ENCODE measurements around the gene FBXW12.

The FBXW12 gene

DNA sequence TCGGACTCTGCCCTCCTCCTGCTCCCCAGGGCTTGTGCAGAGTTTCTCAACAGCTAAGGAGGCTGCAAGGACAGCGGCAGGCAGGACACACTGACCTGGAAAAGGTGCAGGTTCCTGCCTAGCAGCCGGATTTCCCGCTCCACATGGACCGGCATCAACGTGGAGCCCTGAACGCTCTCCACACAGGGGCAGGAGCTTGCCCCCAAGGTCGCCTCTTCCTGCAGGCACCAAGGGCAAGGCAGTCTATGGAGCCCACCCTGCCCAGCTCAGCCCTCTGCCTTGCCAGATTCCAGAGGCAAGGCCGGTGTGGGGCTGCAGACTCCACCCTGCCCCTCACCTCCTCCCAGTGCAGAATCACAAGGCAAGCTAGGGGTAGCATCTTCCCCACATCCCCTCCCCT lies 47.1 kb downstream of the FBXW12 start:
- Histone ChIP-seq H3K23ac (ENCODE audit: low read depth, low read length, poor library complexity) (peak overlapping the region; percentile 65), H3K4me3 (ENCODE audit: low read length in 2 of 2) (no peak overlapping the region), H3K36me3 (replicated peaks in 1 of 2; ENCODE audit: control insufficient read depth in 2 of 2, insufficient read depth in 2 of 2, low read length in 2 of 2) (peaks cover 89 to 99% of the 10 kb centered on the region in 2 donors), H4K91ac (ENCODE audit: low read depth, low read length, poor library complexity) (no peak overlapping the region), H3K18ac (ENCODE audit: low read length) (no peak overlapping the region), H3K9me3 (replicated peaks in 1 of 2; ENCODE audit: control insufficient read depth in 2 of 2, insufficient read depth in 1 of 2, low read depth in 1 of 2, low read length in 2 of 2) (no peaks in the 10 kb centered on the region), H3K27me3 (ENCODE audit: control insufficient read depth in 3 of 3, insufficient read depth in 3 of 3, low read depth in 1 of 3, low read length in 3 of 3) (no peaks in the 10 kb centered on the region), H2AFZ (ENCODE audit: low read length) (no peak overlapping the region), H3K79me1 (ENCODE audit: low read depth, low read length) (peaks cover 63% of the 10 kb centered on the region), H2BK15ac (ENCODE audit: low read length) (no peak overlapping the region), H2AK5ac (ENCODE audit: low read depth, low read length) (no peak overlapping the region), H3K4ac (ENCODE audit: low read length) (no peak overlapping the region), H4K8ac (ENCODE audit: low read depth, low read length) (no peak overlapping the region), H3K4me2 (ENCODE audit: insufficient read depth, low read length, poor library complexity, severe bottlenecking) (no peak overlapping the region), H2BK12ac (ENCODE audit: low read length) (no peak overlapping the region), H3K14ac (ENCODE audit: low read length) (peak overlapping the region; percentile 8), H3K27ac (replicated peaks; ENCODE audit: low read length) (no peak overlapping the region), H2BK120ac (ENCODE audit: low read depth, low read length) (no peak overlapping the region), H2BK5ac (ENCODE audit: low read length) (peak overlapping the region; percentile 75), H3K9ac (ENCODE audit: low read depth, low read length, poor library complexity) (no peak overlapping the region), H3K4me1 (ENCODE audit: control insufficient read depth in 2 of 2, insufficient read depth in 1 of 2, low read depth in 1 of 2, low read length in 2 of 2) (no peaks in the 10 kb centered on the region)
- DNase-seq (ENCODE audit: low spot score): no peak
- WGBS, 2 donors (ENCODE audit: extremely low coverage in 2 of 2, insufficient read length in 2 of 2, insufficient replicate concordance in 1 of 2): no CpG with 5 or more reads among the region's 9 CpGs

DNA sequence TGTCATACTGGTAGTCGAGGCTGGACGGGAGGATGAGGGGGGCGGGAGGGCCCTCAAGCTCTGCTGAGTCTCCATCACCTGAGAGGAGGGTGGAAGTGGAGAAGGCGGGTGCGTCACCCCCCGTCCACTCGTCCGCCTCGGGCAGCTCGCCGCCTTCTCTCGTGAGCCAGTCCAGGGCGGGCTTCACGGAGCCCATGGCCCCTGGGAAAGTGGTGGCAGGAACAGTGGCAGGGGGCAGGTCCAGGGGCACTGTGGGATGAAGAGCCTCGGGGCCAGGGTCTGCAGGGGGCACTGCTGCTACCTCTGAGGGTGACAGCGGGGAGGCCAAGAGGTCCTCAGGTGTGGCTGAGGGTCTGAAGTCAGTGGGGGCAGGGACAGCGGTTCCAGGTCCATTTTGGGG lies 47.6 kb downstream of the FBXW12 start:
- no peak overlapping the region for H3K4ac ChIP-seq (ENCODE audit: low read length)
- H3K4me2 ChIP-seq (ENCODE audit: insufficient read depth, low read length, poor library complexity, severe bottlenecking): no peak overlapping the region
- H3K4me1 ChIP-seq (ENCODE audit: control insufficient read depth in 2 of 2, insufficient read depth in 1 of 2, low read depth in 1 of 2, low read length in 2 of 2): no peaks in the 10 kb centered on the region
- H2AK5ac ChIP-seq (ENCODE audit: low read depth, low read length): no peak overlapping the region
- peak overlapping the region; percentile 75 for H2BK5ac ChIP-seq (ENCODE audit: low read length)
- no peak overlapping the region for H4K8ac ChIP-seq (ENCODE audit: low read depth, low read length)
- H3K14ac ChIP-seq (ENCODE audit: low read length): no peak overlapping the region
- no peaks in the 10 kb centered on the region for H3K9me3 ChIP-seq (replicated peaks in 1 of 2; ENCODE audit: control insufficient read depth in 2 of 2, insufficient read depth in 1 of 2, low read depth in 1 of 2, low read length in 2 of 2)
- no peak overlapping the region for H2AFZ ChIP-seq (ENCODE audit: low read length)
- H2BK12ac ChIP-seq (ENCODE audit: low read length): no peak overlapping the region
- H3K23ac ChIP-seq (ENCODE audit: low read depth, low read length, poor library complexity): no peak overlapping the region
- H2BK120ac ChIP-seq (ENCODE audit: low read depth, low read length): no peak overlapping the region
- H4K91ac ChIP-seq (ENCODE audit: low read depth, low read length, poor library complexity): no peak overlapping the region
- H3K27me3 ChIP-seq (ENCODE audit: control insufficient read depth in 3 of 3, insufficient read depth in 3 of 3, low read depth in 1 of 3, low read length in 3 of 3): no peaks in the 10 kb centered on the region
- H3K4me3 ChIP-seq (ENCODE audit: low read length in 2 of 2): no peak overlapping the region
- no peak overlapping the region for H2BK15ac ChIP-seq (ENCODE audit: low read length)
- no peak for DNase-seq (ENCODE audit: low spot score)
- peaks cover 66% of the 10 kb centered on the region for H3K79me1 ChIP-seq (ENCODE audit: low read depth, low read length)
- H3K9ac ChIP-seq (ENCODE audit: low read depth, low read length, poor library complexity): no peak overlapping the region
- H3K27ac ChIP-seq (replicated peaks; ENCODE audit: low read length): no peak overlapping the region
- H3K18ac ChIP-seq (ENCODE audit: low read length): no peak overlapping the region
- WGBS, 2 donors (ENCODE audit: extremely low coverage in 2 of 2, insufficient read length in 2 of 2, insufficient replicate concordance in 1 of 2): no CpG with 5 or more reads among the region's 17 CpGs
- peaks cover 85 to 99% of the 10 kb centered on the region in 2 donors for H3K36me3 ChIP-seq (replicated peaks in 1 of 2; ENCODE audit: control insufficient read depth in 2 of 2, insufficient read depth in 2 of 2, low read length in 2 of 2)

DNA sequence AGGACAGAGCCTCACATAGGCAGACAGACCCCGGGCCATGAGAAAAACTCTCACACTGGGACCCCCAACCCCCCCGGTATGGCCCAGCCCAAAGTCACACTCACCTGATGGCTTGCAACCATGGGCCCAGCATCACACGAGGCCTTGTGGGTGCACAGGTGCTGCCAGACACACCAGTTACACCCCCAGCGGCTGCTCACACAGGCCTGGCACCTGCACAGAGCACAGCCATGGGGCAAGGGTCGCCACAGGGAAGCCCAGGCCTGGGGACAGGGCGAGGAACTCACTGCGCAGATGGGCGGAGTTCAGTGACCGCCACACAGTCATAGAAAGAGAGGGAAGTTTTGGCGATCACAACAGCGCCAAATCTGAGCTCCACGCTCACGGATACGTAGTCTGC lies 48.5 kb downstream of the FBXW12 start:
- Histone ChIP-seq H2BK12ac (ENCODE audit: low read length) (no peak overlapping the region), H2BK120ac (ENCODE audit: low read depth, low read length) (no peak overlapping the region), H3K4me1 (ENCODE audit: control insufficient read depth in 2 of 2, insufficient read depth in 1 of 2, low read depth in 1 of 2, low read length in 2 of 2) (peaks cover 0 to 2% of the 10 kb centered on the region in 2 donors), H3K4me2 (ENCODE audit: insufficient read depth, low read length, poor library complexity, severe bottlenecking) (no peak overlapping the region), H4K91ac (ENCODE audit: low read depth, low read length, poor library complexity) (no peak overlapping the region), H2AK5ac (ENCODE audit: low read depth, low read length) (no peak overlapping the region), H2BK15ac (ENCODE audit: low read length) (no peak overlapping the region), H3K9me3 (replicated peaks in 1 of 2; ENCODE audit: control insufficient read depth in 2 of 2, insufficient read depth in 1 of 2, low read depth in 1 of 2, low read length in 2 of 2) (no peaks in the 10 kb centered on the region), H3K23ac (ENCODE audit: low read depth, low read length, poor library complexity) (no peak overlapping the region), H2BK5ac (ENCODE audit: low read length) (no peak overlapping the region), H3K14ac (ENCODE audit: low read length) (no peak overlapping the region), H3K9ac (ENCODE audit: low read depth, low read length, poor library complexity) (peak overlapping the region; percentile 25), H3K79me1 (ENCODE audit: low read depth, low read length) (peaks cover 65% of the 10 kb centered on the region), H3K18ac (ENCODE audit: low read length) (no peak overlapping the region), H4K8ac (ENCODE audit: low read depth, low read length) (no peak overlapping the region), H3K27ac (replicated peaks; ENCODE audit: low read length) (no peak overlapping the region), H3K27me3 (ENCODE audit: control insufficient read depth in 3 of 3, insufficient read depth in 3 of 3, low read depth in 1 of 3, low read length in 3 of 3) (no peaks in the 10 kb centered on the region), H2AFZ (ENCODE audit: low read length) (no peak overlapping the region), H3K4ac (ENCODE audit: low read length) (no peak overlapping the region), H3K36me3 (replicated peaks in 1 of 2; ENCODE audit: control insufficient read depth in 2 of 2, insufficient read depth in 2 of 2, low read length in 2 of 2) (peaks cover 75 to 98% of the 10 kb centered on the region in 2 donors), H3K4me3 (ENCODE audit: low read length in 2 of 2) (no peak overlapping the region)
- DNase-seq (ENCODE audit: low spot score): no peak
- no CpG with 5 or more reads among the region's 14 CpGs for WGBS, 2 donors (ENCODE audit: extremely low coverage in 2 of 2, insufficient read length in 2 of 2, insufficient replicate concordance in 1 of 2)

DNA sequence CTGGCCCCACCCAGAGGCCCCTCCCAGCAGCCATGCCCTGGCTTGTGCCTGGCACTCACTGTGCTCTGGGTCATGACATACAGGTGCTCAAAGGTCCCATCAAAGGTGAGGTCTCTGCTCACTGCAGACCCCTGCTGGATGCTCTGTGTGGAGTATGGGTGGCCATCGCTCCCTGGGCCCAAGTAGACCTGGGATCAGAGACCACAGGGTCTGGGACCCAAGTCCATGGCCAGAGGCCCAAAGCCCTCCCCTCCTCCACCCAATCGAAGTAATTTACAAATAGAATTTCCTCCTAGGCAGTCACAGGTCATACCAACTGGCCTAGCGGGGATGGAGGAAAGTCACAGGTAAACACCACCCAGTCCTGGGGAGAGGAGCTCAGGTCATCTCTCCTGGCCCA lies 50.3 kb downstream of the FBXW12 start:
- Histone ChIP-seq H2BK15ac (ENCODE audit: low read length) (no peak overlapping the region), H3K27ac (replicated peaks; ENCODE audit: low read length) (no peak overlapping the region), H4K8ac (ENCODE audit: low read depth, low read length) (no peak overlapping the region), H3K79me1 (ENCODE audit: low read depth, low read length) (peaks cover 71% of the 10 kb centered on the region), H2BK12ac (ENCODE audit: low read length) (no peak overlapping the region), H3K9ac (ENCODE audit: low read depth, low read length, poor library complexity) (no peak overlapping the region), H3K23ac (ENCODE audit: low read depth, low read length, poor library complexity) (no peak overlapping the region), H3K14ac (ENCODE audit: low read length) (no peak overlapping the region), H2BK5ac (ENCODE audit: low read length) (peak overlapping the region; percentile 5), H3K4me2 (ENCODE audit: insufficient read depth, low read length, poor library complexity, severe bottlenecking) (no peak overlapping the region), H3K9me3 (replicated peaks in 1 of 2; ENCODE audit: control insufficient read depth in 2 of 2, insufficient read depth in 1 of 2, low read depth in 1 of 2, low read length in 2 of 2) (no peaks in the 10 kb centered on the region), H3K4me1 (ENCODE audit: control insufficient read depth in 2 of 2, insufficient read depth in 1 of 2, low read depth in 1 of 2, low read length in 2 of 2) (peaks cover 8 to 13% of the 10 kb centered on the region in 2 donors), H3K4me3 (ENCODE audit: low read length in 2 of 2) (no peak overlapping the region), H3K27me3 (ENCODE audit: control insufficient read depth in 3 of 3, insufficient read depth in 3 of 3, low read depth in 1 of 3, low read length in 3 of 3) (no peaks in the 10 kb centered on the region), H2AK5ac (ENCODE audit: low read depth, low read length) (no peak overlapping the region), H4K91ac (ENCODE audit: low read depth, low read length, poor library complexity) (no peak overlapping the region), H3K36me3 (replicated peaks in 1 of 2; ENCODE audit: control insufficient read depth in 2 of 2, insufficient read depth in 2 of 2, low read length in 2 of 2) (peaks cover 60 to 96% of the 10 kb centered on the region in 2 donors), H3K4ac (ENCODE audit: low read length) (no peak overlapping the region), H3K18ac (ENCODE audit: low read length) (no peak overlapping the region), H2AFZ (ENCODE audit: low read length) (no peak overlapping the region), H2BK120ac (ENCODE audit: low read depth, low read length) (no peak overlapping the region)
- DNase-seq (ENCODE audit: low spot score): no peak
- no CpG with 5 or more reads among the region's 3 CpGs for WGBS, 2 donors (ENCODE audit: extremely low coverage in 2 of 2, insufficient read length in 2 of 2, insufficient replicate concordance in 1 of 2)
